PC-9 (cell line): Measurements from ENCODE around the gene B4GALNT2. TPM values are rescaled to one million over a fixed set of nuclear protein-coding genes. Genes with fewer than 3 reads are reported as not detected.
A peak's percentile ranks its signal among the peaks of the same experiment; 100 is the strongest.

Experiments used
- BruUV-seq: library from RNA; stranded (reverse); fragments of 400-500 nt; replicated peaks from 2 replicates; lab custom pipeline; 2021; lab: Mats Ljungman, UMichigan
- CTCF ChIA-PET: fragments of 300-600 bp; sonication (Branson Sonifier 250); formaldehyde crosslinking; loops from one replicate; lab custom pipeline; 2022; ENCODE audit warnings: antibody characterized with exemption; lab: Charles Lee
- POLR2A ChIA-PET: fragments of 300-600 bp; sonication (Branson Sonifier 250); formaldehyde crosslinking; loops from one replicate; lab custom pipeline; 2022; ENCODE audit warnings: antibody characterized with exemption; ENCODE audit not compliant: unreplicated experiment; lab: Charles Lee
- DNase-seq, 2 experiments: peaks; one replicate each; pipeline versions ENCODE4 v3.0.0 to v3.0.0-alpha.2; 2015 to 2022; ENCODE audit warnings: mixed read lengths in 1 of 2
- H2AFZ ChIP-seq: fragments of 200-600 bp; sonication (generic); 2 replicates; pipeline ENCODE4 v1.8.1; 2017; ENCODE audit warnings: antibody characterized with exemption
- H3F3A ChIP-seq: fragments of 200-600 bp; sonication (generic); 2 replicates; pipeline ENCODE4 v1.8.1; 2017; ENCODE audit warnings: antibody characterized with exemption, mild to moderate bottlenecking, low read depth; ENCODE audit not compliant: insufficient read depth
- H3K27ac ChIP-seq: fragments of 200-600 bp; sonication (generic); 2 replicates; pipeline ENCODE4 v1.6.1; 2016; ENCODE audit warnings: mixed run types
- H3K27me3 ChIP-seq: fragments of 200-600 bp; sonication (generic); 2 replicates; pipeline ENCODE4 v1.6.1; 2016; ENCODE audit warnings: low read depth, mixed run types; ENCODE audit not compliant: insufficient read depth
- H3K36me3 ChIP-seq: fragments of 200-600 bp; sonication (generic); 2 replicates; pipeline ENCODE4 v1.6.1; 2016; ENCODE audit warnings: low read depth, mixed run types
- H3K4me1 ChIP-seq: fragments of 200-600 bp; sonication (generic); replicated peaks from 2 replicates; pipeline ENCODE4 v1.6.1; 2016; ENCODE audit warnings: mixed run types; ENCODE audit not compliant: insufficient read depth
- H3K4me2 ChIP-seq: fragments of 200-600 bp; sonication (generic); 2 replicates; pipeline ENCODE4 v1.6.1; 2017; ENCODE audit warnings: mixed run types
- H3K4me3 ChIP-seq: fragments of 200-600 bp; sonication (generic); 2 replicates; pipeline ENCODE4 v1.6.1; 2016; ENCODE audit warnings: mixed run types
- H3K79me2 ChIP-seq: fragments of 200-600 bp; sonication (generic); 2 replicates; pipeline ENCODE4 v1.6.1; 2017; ENCODE audit warnings: low read depth, mixed run types
- H3K9me2 ChIP-seq: fragments of 200-600 bp; sonication (generic); 2 replicates; pipeline ENCODE4 v1.8.1; 2017; ENCODE audit warnings: mild to moderate bottlenecking; ENCODE audit not compliant: insufficient read depth
- H3K9me3 ChIP-seq: fragments of 200-600 bp; sonication (generic); 2 replicates; pipeline ENCODE4 v1.8.1; 2016; ENCODE audit warnings: low read depth; ENCODE audit not compliant: insufficient read depth
- H4K20me1 ChIP-seq: fragments of 200-600 bp; sonication (generic); 2 replicates; pipeline ENCODE4 v1.8.1; 2017; ENCODE audit not compliant: insufficient read depth
- CTCF ChIP-seq: fragments of 200-600 bp; sonication (generic); conservative IDR thresholded peaks from 2 replicates; pipeline ENCODE4 v1.6.1; 2017; ENCODE audit warnings: mixed run types, antibody characterized with exemption, mild to moderate bottlenecking, moderate library complexity
- EZH2 ChIP-seq: fragments of 200-600 bp; sonication (generic); IDR thresholded peaks from 2 replicates; pipeline ENCODE4 v1.8.0; 2017; ENCODE audit warnings: antibody characterized with exemption, low read depth
- intact Hi-C: fragments of 100-400 bp; cut with micrococcal nuclease; formaldehyde crosslinking; loops from one replicate; pipeline ENCODE4 v1.10.0; 2022; ENCODE audit not compliant: unreplicated experiment
- total RNA-seq: library from RNA; stranded (reverse); gene quantifications from 2 replicates; pipeline ENCODE4 v1.2.3, GENCODE V29; 2021

Gene B4GALNT2
- total RNA-seq, 1 experiment from 2014 or later: not detected

GRCh38 chr17:49193513-49194296 lies 61.1 kb downstream of the B4GALNT2 start:
- TF ChIP-seq CTCF (no peak), EZH2 (no peak)
- no TSS peak for BruUV-seq

GRCh38 chr17:49194297-49194607 lies 61.7 kb downstream of the B4GALNT2 start:
- H3K27ac ChIP-seq: no peak overlapping the region
- no peaks in the 10 kb centered on the region for H3K36me3 ChIP-seq
- H3K9me3 ChIP-seq: no peaks in the 10 kb centered on the region
- no peak overlapping the region for H3K4me3 ChIP-seq
- ChIA-PET POLR2A (interaction anchor here (0.7 kb wide), 1 partner anchor 8 kb away, joined by 25 read pairs; no protein-coding TSS in a partner anchor), CTCF (interaction anchor here (0.6 to 1.0 kb wide), 2 partner anchors 37 to 811 kb away, joined by 7 to 9 read pairs; partner anchors contain the start of gene PHOSPHO1)
- H3K4me2 ChIP-seq: no peak overlapping the region
- intact Hi-C loops: loop anchor here (5.0 to 10.0 kb wide), 3 partner anchors 33 to 299 kb away; partner anchors contain the start of gene ATP5MC1
- no peaks in the 10 kb centered on the region for H4K20me1 ChIP-seq
- peaks cover 24% of the 10 kb centered on the region for H3K4me1 ChIP-seq
- H3K79me2 ChIP-seq: no peaks in the 10 kb centered on the region
- no peaks in the 10 kb centered on the region for H3K9me2 ChIP-seq
- TF ChIP-seq CTCF (no peak), EZH2 (no peak)
- peaks cover 21% of the 10 kb centered on the region for H3F3A ChIP-seq
- no peak for DNase-seq
- no peak overlapping the region for H2AFZ ChIP-seq
- BruUV-seq: no TSS peak
- no peaks in the 10 kb centered on the region for H3K27me3 ChIP-seq

More at GRCh38 chr17:49193513-49194296, 61.1 kb downstream of the B4GALNT2 start:
- intact Hi-C loops: loop anchor here (1.0 to 10.0 kb wide), 4 partner anchors 16 to 299 kb away; partner anchors contain the start of gene ATP5MC1
- no peaks in the 10 kb centered on the region for H3K79me2 ChIP-seq
- H3K27ac ChIP-seq: peak overlapping the region; percentile 87
- peak; percentile 47 to 49 for DNase-seq
- H3K9me2 ChIP-seq: no peaks in the 10 kb centered on the region
- peak overlapping the region; percentile 81 for H2AFZ ChIP-seq
- H3F3A ChIP-seq: peaks cover 21% of the 10 kb centered on the region
- H3K4me3 ChIP-seq: peak overlapping the region; percentile 74
- no peaks in the 10 kb centered on the region for H4K20me1 ChIP-seq
- ChIA-PET POLR2A (interaction anchor here (0.5 to 0.7 kb wide), 2 partner anchors 9 to 504 kb away, joined by 3 to 25 read pairs; no protein-coding TSS in a partner anchor), CTCF (interaction anchor here (0.6 to 1.0 kb wide), 2 partner anchors 37 to 812 kb away, joined by 7 to 9 read pairs; partner anchors contain the start of gene PHOSPHO1)
- no peaks in the 10 kb centered on the region for H3K9me3 ChIP-seq
- H3K27me3 ChIP-seq: no peaks in the 10 kb centered on the region
- peak overlapping the region; percentile 87 for H3K4me2 ChIP-seq
- no peaks in the 10 kb centered on the region for H3K36me3 ChIP-seq
- peaks cover 24% of the 10 kb centered on the region for H3K4me1 ChIP-seq

- no peaks in the 10 kb centered on the region for H3K9me3 ChIP-seq
- no peak for DNase-seq
- CTCF ChIA-PET: no interaction called here
- H3K4me3 ChIP-seq: no peak overlapping the region
- no peaks in the 10 kb centered on the region for H3K36me3 ChIP-seq
- POLR2A ChIA-PET: no interaction called here
- no peaks in the 10 kb centered on the region for H4K20me1 ChIP-seq
- no TSS peak for BruUV-seq
- intact Hi-C loops: loop anchor here (10.0 kb wide), 2 partner anchors 161 to 301 kb away; partner anchors contain the start of gene ATP5MC1
- H2AFZ ChIP-seq: no peak overlapping the region
- no peaks in the 10 kb centered on the region for H3K79me2 ChIP-seq
- no peak overlapping the region for H3K27ac ChIP-seq
- no peak overlapping the region for H3K4me2 ChIP-seq
- no peaks in the 10 kb centered on the region for H3K27me3 ChIP-seq
- peaks cover 21% of the 10 kb centered on the region for H3F3A ChIP-seq
- no peaks in the 10 kb centered on the region for H3K9me2 ChIP-seq
- no peak for TF ChIP-seq EZH2
- no peak for TF ChIP-seq CTCF
- H3K4me1 ChIP-seq: peaks cover 19% of the 10 kb centered on the region
Observed at GRCh38 chr17:49195751-49196150, 63.2 kb downstream of the B4GALNT2 start.
